Activated T-helper 9 cell treated with anti-CD3 and anti-CD28 coated beads, Interleukin-2, amount 50 U/mL, for 16 hours (primary cell): ENCODE results near the gene HRC.
"Not testable (repeated sequence)": the region's sequence is repeated elsewhere in the genome, so short reads cannot be mapped to it uniquely, and the experiment has no call there.

Experiments used
- DNase-seq: peaks from one replicate; pipeline ENCODE4 v3.0.0-alpha.2; 2020; ENCODE audit warnings: low read depth

HRC gene

GRCh38 chr19:49157445-49158224 lies 2.4 kb upstream of the HRC start, which contains the start of gene TRPM4:
Gene TRPM4, plus strand, starts transcription at chr19:49157792. Its CDS starts 75 bp downstream, at chr19:49157867.
- DNase-seq = peak; percentile 13

GRCh38 chr19:49155820-49156346 lies 687 bp upstream of the HRC start:
- DNase-seq = no peak

GRCh38 chr19:49154279-49154678 lies 917 bp downstream of the HRC start:
- no peak for DNase-seq

- DNase-seq = no peak
Observed at GRCh38 chr19:49153167-49153809, 1.9 kb downstream of the HRC start.

GRCh38 chr19:49152119-49152550 lies 3.1 kb downstream of the HRC start:
- DNase-seq = no peak

GRCh38 chr19:49151267-49152118 lies 3.7 kb downstream of the HRC start:
- no peak for DNase-seq

- no peak for DNase-seq
Observed at GRCh38 chr19:49150944-49151243, 4.3 kb downstream of the HRC start.

GRCh38 chr19:49150106-49150943 lies 4.9 kb downstream of the HRC start:
- DNase-seq = no peak

GRCh38 chr19:49149652-49150105 lies 5.5 kb downstream of the HRC start:
- no peak for DNase-seq

GRCh38 chr19:49148784-49149651 lies 6.2 kb downstream of the HRC start:
- peak; percentile 66 for DNase-seq

GRCh38 chr19:49148044-49148682 lies 7.0 kb downstream of the HRC start:
- no peak for DNase-seq

GRCh38 chr19:49146408-49146770 lies 8.8 kb downstream of the HRC start:
- not testable (repeated sequence) for DNase-seq

- peak; percentile 72 for DNase-seq
Observed at GRCh38 chr19:49145573-49146407, 9.4 kb downstream of the HRC start.

GRCh38 chr19:49142866-49143335 lies 12.3 kb downstream of the HRC start:
- peak; percentile 44 for DNase-seq

GRCh38 chr19:49141352-49141751 lies 13.8 kb downstream of the HRC start:
- no peak for DNase-seq

- DNase-seq = no peak
Observed at GRCh38 chr19:49140951-49141350, 14.2 kb downstream of the HRC start.

- DNase-seq = no peak
Observed at GRCh38 chr19:49136771-49137171, 18.4 kb downstream of the HRC start.

- no peak for DNase-seq
Observed at GRCh38 chr19:49135686-49136085, 19.5 kb downstream of the HRC start.
